Subcutaneous adipose tissue (tissue), 4 donors: Measurements from ENCODE around the gene KIAA1217. TPM values are rescaled to one million over a fixed set of nuclear protein-coding genes. Genes with fewer than 3 reads are reported as not detected.

Experiments used
- total RNA-seq, 4 donors: library from RNA; depleted of rRNA; stranded (reverse); fragments of >200 nt; gene quantifications; one replicate each; pipeline ENCODE4 v1.1.0, GENCODE V29; 2016
- TF ChIP-seq, protein P1 (sequence below): fragments of 450-650 bp; IDR thresholded peaks from one replicate; pipeline ENCODE4 v1.5.1; 2016; ENCODE audit warnings: low read depth, mild to moderate bottlenecking, control low read depth, antibody characterized with exemption, moderate library complexity

KIAA1217 gene
- total RNA-seq, 4 donors from 2014 or later: 10.7 to 91.6 (median 27.5) TPM

- TF ChIP-seq, protein P1, sequence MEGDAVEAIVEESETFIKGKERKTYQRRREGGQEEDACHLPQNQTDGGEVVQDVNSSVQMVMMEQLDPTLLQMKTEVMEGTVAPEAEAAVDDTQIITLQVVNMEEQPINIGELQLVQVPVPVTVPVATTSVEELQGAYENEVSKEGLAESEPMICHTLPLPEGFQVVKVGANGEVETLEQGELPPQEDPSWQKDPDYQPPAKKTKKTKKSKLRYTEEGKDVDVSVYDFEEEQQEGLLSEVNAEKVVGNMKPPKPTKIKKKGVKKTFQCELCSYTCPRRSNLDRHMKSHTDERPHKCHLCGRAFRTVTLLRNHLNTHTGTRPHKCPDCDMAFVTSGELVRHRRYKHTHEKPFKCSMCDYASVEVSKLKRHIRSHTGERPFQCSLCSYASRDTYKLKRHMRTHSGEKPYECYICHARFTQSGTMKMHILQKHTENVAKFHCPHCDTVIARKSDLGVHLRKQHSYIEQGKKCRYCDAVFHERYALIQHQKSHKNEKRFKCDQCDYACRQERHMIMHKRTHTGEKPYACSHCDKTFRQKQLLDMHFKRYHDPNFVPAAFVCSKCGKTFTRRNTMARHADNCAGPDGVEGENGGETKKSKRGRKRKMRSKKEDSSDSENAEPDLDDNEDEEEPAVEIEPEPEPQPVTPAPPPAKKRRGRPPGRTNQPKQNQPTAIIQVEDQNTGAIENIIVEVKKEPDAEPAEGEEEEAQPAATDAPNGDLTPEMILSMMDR: no peak
Measured at GRCh38 chr10:24370877-24371276, 161.9 kb downstream of the KIAA1217 start.

DNA sequence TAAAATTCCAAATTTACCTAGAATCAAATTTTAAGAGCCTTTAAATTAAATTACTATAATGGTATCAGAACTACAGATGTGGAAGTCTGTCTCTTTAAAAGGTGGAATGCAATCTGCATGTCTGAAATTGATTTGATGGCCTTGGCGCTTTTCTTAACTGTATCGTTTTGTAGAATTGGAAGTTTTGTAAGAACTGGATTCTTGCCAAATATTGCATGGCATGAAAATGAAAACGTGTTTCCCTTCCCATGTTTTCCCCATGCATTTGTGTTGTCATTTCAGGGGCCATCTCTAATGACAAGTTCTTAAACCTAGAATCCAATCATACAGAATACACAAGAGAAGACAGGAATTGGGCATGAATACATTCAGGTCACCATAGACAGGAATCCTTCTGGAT, 162.5 kb downstream of the KIAA1217 start:
- TF ChIP-seq, protein P1: no peak

GRCh38 chr10:24374134-24374915, 165.4 kb downstream of the KIAA1217 start:
- TF ChIP-seq, protein P1: no peak

GRCh38 chr10:24375510-24375909, 166.6 kb downstream of the KIAA1217 start:
- TF ChIP-seq, protein P1: no peak

DNA sequence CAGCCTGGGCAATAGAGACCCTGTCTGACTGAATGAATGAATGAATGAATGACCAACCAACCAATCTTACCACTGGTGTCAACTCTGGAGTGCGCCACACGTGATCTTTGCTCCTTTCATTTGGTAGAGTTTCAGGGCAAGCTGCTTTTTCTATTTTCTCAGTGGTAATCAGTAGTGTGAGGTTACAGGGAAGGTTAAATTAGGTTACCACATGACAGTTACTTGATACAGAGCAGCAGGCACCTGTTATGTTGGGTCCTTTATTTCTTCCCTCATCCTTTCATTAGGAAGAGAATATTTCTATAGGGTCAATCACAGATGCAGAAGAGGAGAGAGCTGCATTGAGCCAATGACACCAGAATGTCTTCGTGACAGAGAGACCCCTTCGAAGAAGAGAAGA, 167.8 kb downstream of the KIAA1217 start:
- TF ChIP-seq, protein P1: no peak

GRCh38 chr10:24378126-24378920, 169.4 kb downstream of the KIAA1217 start:
- TF ChIP-seq, protein P1: no peak
